Activated CD8-positive, alpha-beta memory T cell treated with anti-CD3 and anti-CD28 coated beads, Interleukin-2, amount 50 U/mL, for 4 hours (primary cell): ENCODE data around the gene KIR3DL3.
"Not testable (repeated sequence)": the region's sequence is repeated elsewhere in the genome, so short reads cannot be mapped to it uniquely, and the experiment has no call there.

Source experiments
- DNase-seq: peaks from one replicate; pipeline ENCODE4 v3.0.0-alpha.2; 2020

The KIR3DL3 gene

DNA sequence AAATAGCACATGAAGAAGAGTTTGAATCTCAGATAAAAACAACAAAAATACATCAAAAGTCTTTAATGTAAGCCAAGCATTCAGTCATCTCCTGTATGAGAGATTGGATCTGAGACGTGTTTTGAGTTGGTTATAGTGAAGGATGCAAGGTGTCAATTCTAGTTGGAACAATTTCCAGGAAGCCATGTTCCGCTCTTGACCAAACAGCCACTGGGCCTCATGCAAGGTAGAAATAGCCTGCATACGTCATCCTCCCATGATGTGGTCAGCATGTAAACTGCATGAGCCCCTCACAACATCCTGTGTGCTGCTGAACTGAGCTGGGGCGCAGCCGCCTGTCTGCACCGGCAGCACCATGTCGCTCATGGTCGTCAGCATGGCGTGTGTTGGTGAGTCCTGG is at the start of gene KIR3DL3:
Gene KIR3DL3, plus strand, starts transcription at position 301 of the 400 bp plus-strand sequence. Its CDS starts 55 bp downstream, at position 356.
- DNase-seq, result no peak

DNA sequence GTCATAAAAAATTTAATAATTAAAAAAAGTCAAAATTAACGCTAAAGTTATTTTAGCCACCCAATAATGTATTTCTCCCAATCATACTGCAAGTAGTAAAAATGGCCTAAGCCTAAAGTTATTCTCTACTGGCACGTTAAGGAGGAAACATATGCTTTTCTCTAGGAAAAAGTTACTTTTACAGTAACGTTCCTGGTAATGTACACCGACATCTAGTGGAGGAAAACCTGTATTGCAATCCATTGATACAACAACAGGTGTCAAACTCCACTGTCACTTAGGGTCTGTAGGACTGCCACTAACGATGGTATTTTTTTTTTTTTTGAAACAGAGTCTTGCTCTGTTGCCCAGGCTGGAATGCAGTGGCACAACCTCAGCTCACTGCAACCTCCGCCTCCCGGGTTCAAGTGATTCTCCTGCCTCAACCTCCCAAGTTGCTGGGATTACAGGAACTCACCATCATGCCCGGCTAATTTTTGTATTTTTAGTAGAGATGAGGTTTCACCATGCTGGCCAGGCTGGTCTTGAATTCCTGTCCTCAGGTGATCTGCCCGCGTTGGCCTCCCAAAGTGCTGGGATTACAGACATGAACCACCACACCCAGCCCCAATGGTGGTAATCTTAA is 47.9 kb upstream of the KIR3DL3 start:
- DNase-seq, result not testable (repeated sequence)

DNA sequence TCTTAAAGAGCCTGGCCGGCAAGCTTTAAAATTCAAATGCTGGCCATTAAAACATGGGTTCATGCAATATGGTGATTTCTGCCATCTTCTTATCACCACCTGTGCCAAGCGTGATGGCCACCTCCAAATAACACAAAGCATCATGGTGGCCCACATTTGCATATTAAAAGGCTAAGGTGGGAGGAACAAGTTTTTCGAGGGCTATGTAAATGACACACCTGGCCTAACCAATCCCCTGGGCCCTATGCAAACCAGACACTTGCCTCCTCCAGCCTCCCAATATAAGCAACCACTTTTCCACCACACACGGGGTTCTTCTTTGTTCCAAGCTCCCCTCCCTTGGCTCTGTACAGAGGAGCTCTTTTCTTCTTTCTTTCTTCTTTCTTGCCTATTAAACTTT is 47.0 kb upstream of the KIR3DL3 start:
- DNase-seq, result no peak

DNA sequence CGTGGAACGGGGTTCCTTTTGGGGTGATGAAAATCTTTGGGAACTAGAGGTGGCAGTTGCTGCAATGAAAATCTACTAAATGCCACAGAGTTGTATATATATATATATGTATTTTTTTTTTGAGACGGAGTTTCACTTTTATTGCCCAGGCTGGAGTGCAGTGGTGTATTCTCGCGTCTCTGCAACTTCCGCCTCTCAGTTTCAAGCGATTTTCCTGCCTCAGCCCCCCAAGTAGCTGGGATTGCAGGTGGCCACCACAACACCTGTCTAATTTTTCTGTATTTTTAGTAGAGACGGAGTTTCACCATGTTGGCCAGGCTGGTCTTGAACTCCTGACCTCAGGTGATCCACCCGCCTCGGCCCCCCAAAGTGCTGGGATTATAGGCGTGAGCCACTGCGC is 42.6 kb upstream of the KIR3DL3 start:
- DNase-seq, result not testable (repeated sequence)

DNA sequence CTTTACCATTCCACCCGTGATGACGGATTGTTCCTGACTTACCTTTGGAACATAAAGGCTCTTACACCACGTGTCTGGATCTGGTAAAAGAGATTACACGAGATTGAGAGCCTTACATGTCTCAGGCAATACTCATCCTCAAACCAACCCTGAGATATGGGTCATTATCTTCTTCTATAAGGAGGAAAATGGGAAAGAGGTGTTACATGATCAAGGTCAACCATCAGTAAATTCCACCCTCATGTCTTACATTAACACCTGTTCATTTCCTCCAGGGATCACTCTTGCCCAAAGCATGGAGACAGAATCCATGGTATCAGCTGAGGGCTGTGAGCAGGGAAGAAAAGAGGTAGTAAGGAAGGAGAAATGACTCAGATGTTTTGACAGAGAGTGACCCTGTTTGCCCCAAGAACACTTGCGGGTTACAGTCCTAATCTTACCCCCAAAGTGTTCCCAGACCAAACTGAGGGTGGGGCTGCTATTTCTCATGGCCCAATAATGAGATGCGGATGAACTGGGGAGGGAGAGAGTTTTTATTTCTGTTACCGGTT is 41.9 kb upstream of the KIR3DL3 start:
- no peak for DNase-seq

DNA sequence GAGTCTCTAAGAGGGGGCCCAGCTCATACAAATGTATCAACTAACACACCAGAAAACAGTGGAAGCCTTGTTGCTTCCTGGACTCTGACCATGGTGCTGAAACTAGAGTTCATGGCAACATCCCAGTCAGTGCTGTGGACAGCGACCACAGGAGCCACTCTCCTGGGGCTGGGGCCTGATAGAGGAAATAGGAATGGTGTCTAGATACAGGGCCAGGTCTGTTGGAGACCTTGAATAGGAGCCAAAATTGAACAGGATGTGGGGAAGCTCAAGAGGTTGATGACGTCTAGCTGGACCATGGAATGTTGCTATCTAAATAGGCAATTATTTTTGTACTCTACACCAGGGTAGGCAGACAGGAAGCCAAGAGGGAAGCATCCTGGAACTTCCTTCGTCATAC is 39.7 kb upstream of the KIR3DL3 start:
- DNase-seq, result no peak

DNA sequence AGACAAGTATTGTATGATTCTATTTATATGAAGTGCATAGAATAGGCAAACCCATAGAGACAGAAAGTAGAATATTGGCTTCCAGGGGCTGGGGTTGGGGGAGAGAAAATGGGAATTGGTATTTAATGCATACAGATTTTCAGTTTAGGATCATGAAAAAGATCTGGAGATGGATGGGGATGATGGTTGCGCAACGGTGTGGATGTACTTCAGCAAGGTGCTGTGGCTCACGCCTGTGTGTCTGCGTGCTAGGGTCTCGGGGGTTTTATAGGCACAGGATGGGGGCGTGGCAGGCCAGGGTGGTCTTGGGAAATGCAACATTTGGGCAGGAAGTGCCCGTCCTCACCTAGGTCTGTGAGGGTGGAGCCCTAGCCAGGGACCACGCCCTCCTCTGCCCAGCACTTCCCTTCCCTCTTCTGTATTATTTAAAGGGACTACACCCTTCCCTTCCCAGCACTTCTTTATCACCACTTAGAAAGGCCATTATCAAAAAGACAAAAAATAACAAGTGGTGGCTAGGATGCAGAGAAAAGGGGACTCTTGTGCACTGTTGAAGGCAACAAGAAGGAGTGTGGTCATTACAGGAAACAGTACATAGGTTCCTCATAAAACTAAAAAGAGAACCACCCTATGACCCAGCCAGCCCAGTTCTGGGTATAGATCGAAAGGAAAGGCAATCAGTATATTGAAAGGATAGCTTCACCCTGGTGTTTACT is 32.5 kb upstream of the KIR3DL3 start:
- DNase-seq, result no peak

DNA sequence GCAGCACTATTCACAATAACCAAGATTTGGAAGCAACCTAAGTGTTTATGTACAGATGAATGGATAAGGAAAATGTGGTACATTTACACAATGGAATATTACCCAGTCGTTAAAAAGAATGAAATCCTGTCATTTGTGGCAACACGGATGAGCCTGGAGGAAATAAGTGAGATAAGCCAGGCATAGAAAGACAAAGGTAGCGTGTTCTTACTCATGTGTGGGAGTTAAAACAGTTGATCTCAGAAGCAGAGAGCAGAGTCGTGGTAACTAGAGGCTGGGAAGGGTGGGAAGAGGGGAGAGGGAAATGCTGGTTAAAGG is 32.0 kb upstream of the KIR3DL3 start:
- no peak for DNase-seq

DNA sequence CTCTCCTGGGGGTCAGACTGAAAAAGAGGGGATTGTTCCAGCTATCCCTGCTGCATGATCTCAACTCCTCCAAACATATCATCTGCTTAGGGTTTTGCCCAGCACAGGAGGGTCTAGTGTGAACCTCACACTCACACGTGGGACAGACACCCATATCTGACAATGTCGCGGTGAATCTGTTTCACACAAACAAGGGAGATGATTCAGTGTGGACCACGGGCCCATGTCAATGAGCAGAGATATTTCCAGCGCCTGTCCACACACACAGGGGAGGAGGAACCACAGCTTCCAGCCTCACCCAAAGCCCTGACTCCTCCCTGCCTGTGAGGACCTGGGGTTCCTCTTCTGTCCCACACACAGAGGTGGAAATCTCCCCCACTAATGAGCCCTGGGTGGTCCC is 29.6 kb upstream of the KIR3DL3 start:
- no peak for DNase-seq

DNA sequence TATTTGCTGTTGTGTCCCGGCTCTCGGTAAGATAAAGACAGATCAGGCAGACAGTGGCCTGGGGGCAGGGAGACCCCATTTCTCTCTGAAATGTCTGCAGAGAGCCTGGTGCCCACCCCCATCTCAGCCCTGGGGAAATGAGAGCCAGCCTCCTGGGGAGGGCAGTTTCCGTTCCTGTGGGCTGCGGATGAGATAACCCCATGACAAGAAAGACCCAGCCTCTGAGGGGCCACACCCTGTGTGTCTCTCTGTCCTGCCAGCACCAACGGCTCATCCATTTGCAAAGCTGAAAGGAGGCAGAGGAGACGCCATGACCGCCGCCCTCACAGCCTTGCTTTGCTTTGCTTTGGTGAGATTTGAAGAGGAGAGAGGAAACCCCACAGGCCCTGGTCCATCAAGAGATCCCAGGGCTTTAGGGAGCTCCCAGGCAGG is 28.1 kb upstream of the KIR3DL3 start:
- DNase-seq, result no peak

DNA sequence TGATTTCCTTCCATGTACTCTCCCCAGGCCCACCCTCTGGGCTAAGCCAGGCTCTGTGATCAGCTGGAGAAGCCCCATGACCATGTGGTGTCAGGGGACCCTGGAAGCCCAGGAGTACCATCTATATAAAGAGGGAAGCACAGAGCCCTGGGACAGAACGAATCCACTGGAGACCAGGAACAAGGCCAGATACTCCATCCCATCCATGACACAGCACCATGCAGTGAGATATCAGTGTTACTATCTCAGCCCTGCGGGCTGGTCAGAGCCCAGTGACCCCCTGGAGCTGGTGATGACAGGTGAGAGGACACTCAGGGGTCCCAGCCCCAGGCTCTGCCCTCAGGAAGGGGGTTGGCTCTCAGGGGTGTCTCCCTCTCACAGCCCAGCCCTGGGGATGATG is 27.5 kb upstream of the KIR3DL3 start:
- DNase-seq, result no peak

DNA sequence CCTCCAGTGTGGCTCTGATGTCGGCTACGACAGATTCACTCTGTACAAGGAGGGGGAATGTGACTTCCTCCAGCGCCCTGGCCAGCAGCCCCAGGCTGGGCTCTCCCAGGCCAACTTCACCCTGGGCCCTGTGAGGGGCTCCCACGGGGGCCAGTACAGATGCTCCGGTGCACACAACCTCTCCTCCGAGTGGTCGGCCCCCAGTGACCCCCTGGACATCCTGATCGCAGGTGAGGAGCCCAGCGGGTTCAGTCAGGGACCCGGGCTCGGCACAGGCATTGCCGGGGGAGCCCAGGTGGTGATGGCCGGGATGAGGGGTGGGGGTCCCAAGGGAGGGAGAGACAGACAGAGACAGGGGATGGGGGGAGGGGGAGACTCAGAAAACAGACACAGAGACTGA is 26.5 kb upstream of the KIR3DL3 start:
- DNase-seq, result not testable (repeated sequence)

DNA sequence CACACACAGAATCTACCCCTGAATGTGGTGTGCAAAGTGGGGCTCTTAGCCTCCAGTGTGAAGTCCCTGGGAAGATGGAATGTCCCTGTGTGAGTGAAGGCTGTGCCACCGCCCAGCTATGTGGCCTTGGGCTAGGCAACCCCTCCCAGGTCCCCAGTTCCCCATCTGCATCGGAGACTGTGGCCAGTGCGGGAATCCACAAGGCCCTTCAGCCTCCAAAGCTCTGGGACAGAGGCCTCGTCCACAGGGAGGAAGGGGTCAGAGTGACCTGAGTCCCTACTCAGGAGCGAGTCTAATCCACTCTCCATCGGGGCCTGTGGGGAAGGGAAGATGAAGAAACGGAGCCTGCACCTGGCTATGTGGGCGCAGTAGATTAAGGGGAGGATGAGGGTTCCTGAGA is 19.3 kb upstream of the KIR3DL3 start:
- DNase-seq, result no peak

DNA sequence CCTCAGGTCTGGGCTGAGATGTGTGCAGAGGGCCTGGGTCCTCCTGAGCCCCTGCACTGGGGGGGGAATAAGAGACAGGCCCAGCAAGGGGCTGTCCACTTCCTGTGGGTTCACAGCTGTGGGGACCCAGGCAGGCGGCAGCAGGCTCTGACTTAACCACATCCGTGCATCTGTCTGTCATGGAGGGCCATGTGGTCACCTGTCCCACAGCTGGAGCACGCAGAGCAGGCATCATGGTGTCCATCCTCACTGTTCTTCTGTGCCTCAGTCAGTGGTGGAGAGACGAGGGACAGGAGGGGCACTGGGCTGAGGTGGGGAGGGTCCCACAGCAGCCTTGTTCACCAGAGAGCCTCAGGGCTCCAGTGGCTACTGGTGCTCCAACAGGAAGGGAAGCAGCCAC is 16.3 kb upstream of the KIR3DL3 start:
- no peak for DNase-seq

DNA sequence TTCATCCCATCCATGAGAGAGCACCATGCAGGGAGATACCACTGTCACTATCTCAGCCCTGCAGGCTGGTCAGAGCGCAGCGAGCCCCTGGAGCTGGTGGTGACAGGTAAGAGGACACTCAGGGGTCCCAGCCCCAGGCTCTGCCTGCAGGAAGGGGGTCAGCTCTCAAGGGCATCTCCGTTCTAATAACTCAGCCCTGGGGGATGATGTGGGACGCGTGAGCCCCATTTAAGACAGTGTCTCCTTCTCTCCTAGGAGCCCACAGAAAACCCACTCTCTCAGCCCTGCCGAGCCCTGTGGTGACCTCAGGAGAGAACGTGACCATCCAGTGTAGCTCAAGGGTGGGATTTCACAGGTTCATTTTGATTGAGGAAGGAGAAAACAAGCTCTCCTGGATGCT is 15.5 kb upstream of the KIR3DL3 start:
- no peak for DNase-seq

DNA sequence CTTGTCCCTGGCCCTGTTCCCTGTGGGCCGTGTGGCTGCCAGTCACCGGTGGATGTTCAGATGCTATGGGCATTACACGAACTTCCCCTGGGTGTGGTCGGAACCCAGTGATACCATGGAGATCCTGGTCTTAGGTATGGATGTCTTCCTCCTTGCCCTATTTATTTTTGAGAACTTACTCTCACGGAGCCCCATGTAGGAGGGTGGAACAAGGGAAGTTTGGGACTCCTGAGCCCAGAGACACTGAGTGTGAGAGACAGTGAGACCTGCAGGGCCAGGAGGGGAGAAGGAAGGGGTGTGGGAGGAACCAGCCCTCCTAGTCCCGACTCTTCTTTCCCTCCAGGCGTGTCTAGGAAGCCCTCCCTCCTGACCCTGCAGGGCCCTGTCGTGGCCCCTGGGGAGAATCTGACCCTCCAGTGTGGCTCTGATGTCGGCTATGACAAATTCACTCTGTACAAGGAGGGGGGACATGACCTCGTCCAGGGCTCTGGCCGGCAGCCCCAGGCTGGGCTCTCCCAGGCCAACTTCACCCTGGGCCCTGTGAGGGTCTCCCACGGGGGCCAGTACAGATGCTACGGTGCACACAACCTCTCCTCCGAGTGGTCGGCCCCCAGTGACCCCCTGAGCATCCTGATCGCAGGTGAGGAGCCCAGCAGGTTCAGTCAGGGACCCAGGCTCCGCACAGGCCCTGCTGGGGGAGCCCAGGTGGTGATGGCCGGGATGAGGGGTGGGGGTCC is 14.9 kb upstream of the KIR3DL3 start:
- no peak for DNase-seq

DNA sequence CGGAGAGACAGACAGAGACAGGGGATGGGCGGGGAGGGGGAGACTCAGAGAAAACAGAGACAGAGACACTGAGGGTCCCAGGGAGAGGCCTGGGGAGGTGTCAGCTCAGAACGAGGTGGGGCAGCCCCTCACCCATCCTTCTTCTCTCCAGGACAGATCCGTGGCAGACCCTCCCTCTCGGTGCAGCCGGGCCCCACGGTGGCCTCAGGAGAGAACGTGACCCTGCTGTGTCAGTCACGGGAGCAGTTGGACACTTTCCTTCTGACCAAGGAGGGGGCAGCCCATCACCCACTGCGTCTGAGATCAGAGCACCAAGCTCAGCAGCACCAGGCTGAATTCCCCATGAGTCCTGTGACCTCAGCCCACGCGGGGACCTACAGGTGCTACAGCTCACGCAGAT is 14.3 kb upstream of the KIR3DL3 start:
- DNase-seq, result not testable (repeated sequence)

DNA sequence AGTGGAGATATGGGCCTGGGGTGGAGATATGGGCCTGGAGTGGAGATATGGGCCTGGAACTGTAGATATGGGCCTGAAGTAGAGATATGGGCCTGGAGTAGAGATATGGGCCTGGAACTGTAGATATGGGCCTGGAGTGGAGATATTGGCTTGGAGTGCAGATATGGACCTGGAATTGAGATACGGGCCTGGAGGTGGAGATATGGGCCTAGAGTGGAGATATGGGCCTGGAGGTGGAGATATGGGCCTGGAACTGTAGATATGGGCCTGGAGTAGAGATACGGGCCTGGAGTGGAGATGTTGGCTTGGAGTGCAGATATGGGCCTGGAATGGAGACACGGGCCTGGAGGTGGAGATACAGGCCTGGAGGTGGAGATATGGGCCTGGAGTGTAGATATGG is 402 bp downstream of the KIR3DL3 start:
- DNase-seq, result no peak

DNA sequence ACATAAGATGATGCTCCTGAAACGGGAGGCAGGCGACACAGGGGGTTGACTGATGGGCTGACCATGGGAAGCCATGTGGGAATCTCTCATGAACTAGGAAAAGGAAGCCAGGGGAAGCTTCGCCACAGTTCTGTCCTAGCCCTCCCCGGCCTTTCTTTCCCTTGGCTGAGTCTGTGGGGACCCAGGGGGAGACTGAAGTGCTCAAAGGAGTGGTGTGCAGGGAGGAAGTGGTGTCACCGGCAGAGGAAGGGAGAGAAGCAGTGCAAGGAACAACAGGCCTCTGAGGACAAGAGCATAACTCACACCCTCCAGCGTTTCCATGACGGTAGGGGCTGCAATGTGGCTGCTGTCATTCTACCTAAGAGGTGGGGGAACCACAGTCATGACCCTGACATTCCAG is 1.1 kb downstream of the KIR3DL3 start:
- DNase-seq, result no peak

DNA sequence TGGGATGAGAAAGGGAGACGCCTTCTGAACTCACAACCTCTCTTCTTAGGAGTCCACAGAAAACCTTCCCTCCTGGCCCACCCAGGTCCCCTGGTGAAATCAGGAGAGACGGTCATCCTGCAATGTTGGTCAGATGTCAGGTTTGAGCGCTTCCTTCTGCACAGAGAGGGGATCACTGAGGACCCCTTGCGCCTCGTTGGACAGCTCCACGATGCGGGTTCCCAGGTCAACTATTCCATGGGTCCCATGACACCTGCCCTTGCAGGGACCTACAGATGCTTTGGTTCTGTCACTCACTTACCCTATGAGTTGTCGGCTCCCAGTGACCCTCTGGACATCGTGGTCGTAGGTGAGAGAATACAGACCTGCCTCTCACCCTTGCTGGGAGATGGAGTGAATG is 3.3 kb downstream of the KIR3DL3 start:
- no peak for DNase-seq

DNA sequence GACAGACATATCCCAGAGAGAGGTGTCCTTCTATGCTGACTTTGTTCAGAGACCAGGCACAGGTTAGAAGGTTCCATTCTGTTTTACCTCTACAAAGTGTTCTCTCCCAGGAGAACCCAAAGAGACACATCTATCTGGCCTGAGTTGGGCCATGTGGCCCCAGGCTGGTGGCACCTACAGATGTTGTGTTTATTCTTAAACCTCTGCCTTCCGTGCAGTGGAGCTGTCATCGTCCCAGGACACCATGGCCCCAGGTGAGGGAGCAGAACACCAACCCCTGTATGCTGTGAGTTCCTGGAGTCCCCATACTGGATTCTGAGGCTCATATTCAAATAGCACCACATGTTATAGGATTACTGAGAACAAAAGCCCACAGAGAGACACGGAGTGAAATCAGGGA is 3.9 kb downstream of the KIR3DL3 start:
- no peak for DNase-seq

DNA sequence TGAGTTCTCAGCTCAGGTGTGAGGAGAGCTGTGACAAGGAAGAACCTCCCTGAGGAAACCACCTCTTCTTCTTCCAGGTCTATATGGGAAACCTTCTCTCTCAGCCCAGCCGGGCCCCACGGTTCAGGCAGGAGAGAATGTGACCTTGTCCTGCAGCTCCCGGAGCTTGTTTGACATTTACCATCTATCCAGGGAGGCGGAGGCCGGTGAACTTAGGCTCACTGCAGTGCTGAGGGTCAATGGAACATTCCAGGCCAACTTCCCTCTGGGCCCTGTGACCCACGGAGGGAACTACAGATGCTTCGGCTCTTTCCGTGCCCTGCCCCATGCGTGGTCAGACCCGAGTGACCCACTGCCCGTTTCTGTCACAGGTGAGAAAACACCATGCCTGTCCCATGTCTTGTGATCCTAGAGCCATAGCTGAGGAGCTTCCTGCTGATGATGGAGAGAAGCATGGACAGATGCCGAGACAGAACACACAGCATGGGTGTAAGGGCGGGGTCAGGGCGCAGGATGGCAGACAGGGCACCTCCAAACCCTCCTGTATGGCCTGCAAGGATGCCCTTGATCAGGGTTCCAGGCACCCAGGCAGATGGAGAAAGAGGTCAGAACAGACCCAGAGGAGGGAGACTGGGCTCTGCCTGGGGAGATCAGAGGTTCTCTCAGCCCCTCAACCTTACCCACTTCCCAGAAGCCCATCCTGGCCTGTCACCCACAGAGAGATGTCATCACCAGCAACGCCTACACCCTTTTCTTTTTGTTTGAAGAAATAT is 5.4 kb downstream of the KIR3DL3 start:
- DNase-seq, result no peak

DNA sequence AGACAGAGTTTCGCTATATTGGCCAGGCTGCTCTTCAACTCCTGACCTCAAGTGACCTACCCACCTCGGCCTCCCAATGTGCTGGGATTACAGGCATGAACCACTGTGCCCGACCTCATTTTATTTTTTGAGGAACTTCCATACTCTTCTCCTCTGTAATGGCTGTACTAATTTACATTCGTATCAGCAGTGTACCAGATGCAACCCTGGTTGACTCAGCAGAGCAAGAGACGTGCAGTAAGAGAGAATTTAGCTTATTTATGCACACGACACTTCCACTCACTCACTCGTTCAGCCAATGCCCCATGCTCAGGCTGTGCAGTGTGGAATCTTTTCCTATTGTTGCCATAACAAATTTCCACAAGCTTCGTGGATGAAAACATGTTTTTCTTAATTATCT is 6.9 kb downstream of the KIR3DL3 start:
- DNase-seq, result no peak
